K562 (cell line): ENCODE results near the gene ABCA13. TPM values are rescaled to one million over a fixed set of nuclear protein-coding genes. Genes with fewer than 3 reads are reported as not detected.

Source experiments
- ATAC-seq: fragments of 200-7000 bp; cut with Tn5 transposase; 3 replicates; pipeline ENCODE4 v1.9.1; 2020; ENCODE audit warnings: moderate library complexity
- BruUV-seq: library from RNA; stranded (reverse); fragments of 400-500 nt; replicated peaks from 2 replicates; lab custom pipeline; 2021; lab: Mats Ljungman, UMichigan
- CTCF ChIA-PET: fragments of 300-600 bp; formaldehyde crosslinking; extraction: SDS; loops from one replicate; lab custom pipeline; 2021; ENCODE audit warnings: low intra/inter-chr PET ratio; lab: Yijun Ruan, JAX
- POLR2A ChIA-PET: fragments of 300-600, 350-650 bp; sonication (Branson Sonifier 250); formaldehyde crosslinking; extraction: SDS; loops from one replicate; lab custom pipeline; 2021; ENCODE audit warnings: antibody characterized with exemption, inconsistent platforms; lab: Yijun Ruan, JAX
- DNase-seq, 4 experiments: peaks; one replicate each; pipeline versions ENCODE4 v3.0.0 to v3.0.0-alpha.2; 2011 to 2018; ENCODE audit warnings: low spot score in 3 of 4, mixed read lengths in 3 of 4; ENCODE audit errors: extremely low read depth in 1 of 4
- FAIRE-seq: peaks from 2 replicates; lab custom pipeline; 2011; peaks lifted over from hg19 to GRCh38; lab: Jason Lieb, UNC
- H2AFZ ChIP-seq: 2 replicates; pipeline ENCODE4 v1.6.0; 2011; ENCODE audit warnings: low read depth, low read length, control low read depth, inconsistent platforms
- H3K27ac ChIP-seq: fragments of 200-600 bp; 3 replicates; pipeline ENCODE4 v1.8.0; 2011; ENCODE audit warnings: low read depth, mild to moderate bottlenecking, control low read depth, inconsistent platforms, low read length, moderate library complexity, mixed read lengths; ENCODE audit errors: extremely low read depth
- H3K27me3 ChIP-seq, 2 experiments: fragments of 300-600 bp in 1 of 2; 2 replicates in 1 of 2; 3 replicates in 1 of 2; pipeline versions ENCODE4 v1.6.0 to v1.8.0; 2011; ENCODE audit warnings: inconsistent platforms in 2 of 2, low read length in 2 of 2, mild to moderate bottlenecking in 1 of 2, mixed read lengths in 1 of 2, moderate library complexity in 1 of 2; ENCODE audit not compliant: control insufficient read depth in 2 of 2, insufficient read depth in 2 of 2
- H3K36me3 ChIP-seq: fragments of 300-600 bp; 3 replicates; pipeline ENCODE4 v1.8.0; 2011; ENCODE audit warnings: mild to moderate bottlenecking, low read length, inconsistent platforms; ENCODE audit not compliant: control insufficient read depth, insufficient read depth
- H3K4me1 ChIP-seq, 2 experiments: fragments of 200-600 bp in 1 of 2; replicated peaks in 1 of 2; 2 replicates in 1 of 2; 3 replicates in 1 of 2; pipeline versions ENCODE4 v1.5.1 to v1.8.0; 2011; ENCODE audit warnings: inconsistent platforms in 2 of 2, low read length in 2 of 2, mild to moderate bottlenecking in 1 of 2, mixed read lengths in 1 of 2, moderate library complexity in 1 of 2; ENCODE audit not compliant: control insufficient read depth in 2 of 2, insufficient read depth in 2 of 2
- H3K4me2 ChIP-seq: 2 replicates; pipeline ENCODE4 v1.6.1; 2011; ENCODE audit warnings: low read length, control low read depth, inconsistent platforms, mixed read lengths; ENCODE audit not compliant: insufficient read depth
- H3K4me3 ChIP-seq: fragments of 200-600 bp; sonication (generic), shearing (Covaris generic); 2 replicates; pipeline ENCODE4 v1.5.1; 2016; ENCODE audit warnings: control low read depth, inconsistent platforms
- H3K79me2 ChIP-seq: fragments of 200-600 bp; 3 replicates; pipeline ENCODE4 v1.8.0; 2011; ENCODE audit warnings: low read length, inconsistent platforms; ENCODE audit not compliant: control insufficient read depth, insufficient read depth
- H3K9ac ChIP-seq, 2 experiments: 2 replicates each; pipeline versions ENCODE4 v1.6.0 to v1.6.1; 2011; ENCODE audit warnings: low read depth in 2 of 2, low read length in 2 of 2, control low read depth in 1 of 2, inconsistent platforms in 1 of 2, mild to moderate bottlenecking in 1 of 2, mixed read lengths in 1 of 2; ENCODE audit not compliant: insufficient read depth in 1 of 2
- H3K9me1 ChIP-seq: one replicate; pipeline ENCODE4 v1.6.0; 2011; ENCODE audit warnings: inconsistent platforms, mild to moderate bottlenecking, low read length, moderate library complexity; ENCODE audit not compliant: control insufficient read depth, insufficient read depth
- H3K9me3 ChIP-seq: replicated peaks from 2 replicates; pipeline ENCODE4 v1.5.1; 2011; ENCODE audit warnings: low read depth, low read length, inconsistent platforms; ENCODE audit not compliant: control insufficient read depth, insufficient read depth
- H4K20me1 ChIP-seq: replicated peaks from 2 replicates; pipeline ENCODE4 v1.6.1; 2011; ENCODE audit warnings: low read length, inconsistent platforms, mixed read lengths; ENCODE audit not compliant: control insufficient read depth, insufficient read depth
- BRD4 ChIP-seq: fragments of 200-600 bp; sonication (generic); IDR thresholded peaks from 2 replicates; pipeline ENCODE4 v1.6.1; 2017; ENCODE audit warnings: inconsistent platforms
- FOXO4 ChIP-seq: fragments of 450-650 bp; formaldehyde crosslinking; IDR thresholded peaks from 2 replicates; pipeline ENCODE4 v1.4.0; 2020; ENCODE audit warnings: mild to moderate bottlenecking, moderate library complexity
- HIVEP1 ChIP-seq: fragments of 250-450 bp; sonication (Bioruptor Pico); IDR thresholded peaks from 2 replicates; pipeline ENCODE4 v1.4.0; 2020; ENCODE audit warnings: mild to moderate bottlenecking
- LEF1 ChIP-seq: fragments of 450-650 bp; IDR thresholded peaks from 2 replicates; pipeline ENCODE4 v1.6.1; 2016; ENCODE audit warnings: mild to moderate bottlenecking
- MCM2 ChIP-seq: fragments of 450-650 bp; IDR thresholded peaks from 2 replicates; pipeline ENCODE4 v1.6.1; 2017; ENCODE audit warnings: low read depth, mild to moderate bottlenecking
- PATZ1 ChIP-seq: fragments of 250-450 bp; sonication (Bioruptor Pico); IDR thresholded peaks from 2 replicates; pipeline ENCODE4 v1.5.0; 2020; ENCODE audit warnings: mild to moderate bottlenecking, borderline replicate concordance
- PCBP1 ChIP-seq: fragments of 200-400 bp; formaldehyde crosslinking; IDR thresholded peaks from 2 replicates; pipeline ENCODE4 v1.6.1; 2018; ENCODE audit warnings: mild to moderate bottlenecking, low read depth, low read length; ENCODE audit not compliant: poor library complexity, severe bottlenecking
- TGIF2 ChIP-seq: sonication (generic); formaldehyde crosslinking; IDR thresholded peaks from 2 replicates; pipeline ENCODE4 v1.8.1; 2022; ENCODE audit warnings: mild to moderate bottlenecking, missing genetic modification reagents, moderate library complexity
- ZNF134 ChIP-seq: fragments of 250-450 bp; sonication (Bioruptor Pico); conservative IDR thresholded peaks from 2 replicates; pipeline ENCODE4 v1.4.0; 2020
- ZNF518B ChIP-seq: fragments of 250-450 bp; sonication (Bioruptor Pico); IDR thresholded peaks from 2 replicates; pipeline ENCODE4 v1.5.0; 2021; ENCODE audit warnings: mild to moderate bottlenecking, moderate library complexity
- WGBS: fragments of 100-300 bp; shearing (Covaris generic); methylation state at CpG from one replicate; pipeline ENCODE4 v1.1.6; 2016; ENCODE audit warnings: low coverage, mixed read lengths; ENCODE audit not compliant: insufficient coverage; ENCODE audit errors: missing lambda C conversion rate; 5-methylcytosine and 5-hydroxymethylcytosine counted together
- in situ Hi-C: fragments of 300-500 bp; cut with MboI; formaldehyde crosslinking; loops from 4 replicates; pipeline ENCODE4 v1.15.0; 2018; ENCODE audit warnings: inconsistent platforms, mixed read lengths
- intact Hi-C: fragments of 100-400 bp; cut with micrococcal nuclease; formaldehyde crosslinking; loops from 2 replicates; pipeline ENCODE4 v1.14.2; 2022
- polyA plus RNA-seq, 8 experiments: library from polyadenylated mRNA; depleted of rRNA in 4 of 8; stranded (reverse) in 5 of 8; unstranded in 3 of 8; fragments of >200 nt; fragmentation: Nextera tagmentation in 2 of 8; fragmentation: Illumina TruSeq in 1 of 8; extraction: Ambion mirVana in 2 of 8; extraction: Trizol in 1 of 8; gene quantifications; 2 replicates each; pipeline versions ENCODE4 v1.2.1 to v1.2.3, GENCODE V29; 2011 to 2014; ENCODE audit warnings: inconsistent platforms in 1 of 8, missing spikeins in 1 of 8
- total RNA-seq, 7 experiments: library from RNA; depleted of rRNA in 6 of 7; stranded (reverse); fragments of >200 nt in 6 of 7; fragmentation: Illumina TruSeq in 2 of 7; extraction: Trizol in 2 of 7; gene quantifications; 2 replicates each; pipeline versions ENCODE4 v1.2.1 to v1.2.3, GENCODE V29; 2011 to 2021; ENCODE audit warnings: low replicate concordance in 1 of 7

ABCA13 gene
- total and polyA plus RNA-seq, 9 of the 15 experiments (the other 6 are each of a cell fraction or from before 2014, with no cell fraction given): 0.14 to 1.5 (median 0.38) TPM

GRCh38 chr7:48366096-48366495 lies 194.8 kb downstream of the ABCA13 start:
- Histone ChIP-seq H3K4me1 (no peaks in the 10 kb centered on the region), H3K36me3 (no peaks in the 10 kb centered on the region), H3K4me3 (no peak overlapping the region), H3K9me3 (no peaks in the 10 kb centered on the region), H3K79me2 (no peaks in the 10 kb centered on the region), H2AFZ (no peak overlapping the region), H3K9ac (no peak overlapping the region), H3K9me1 (no peaks in the 10 kb centered on the region), H3K4me2 (no peak overlapping the region), H4K20me1 (no peaks in the 10 kb centered on the region), H3K27ac (no peak overlapping the region), H3K27me3 (no peaks in the 10 kb centered on the region)
- ATAC-seq: no peak
- no peak for DNase-seq
- BruUV-seq: no TSS peak
- TF ChIP-seq MCM2: no peak
- no peak for TF ChIP-seq PCBP1
- no peak for TF ChIP-seq BRD4
- no peak for TF ChIP-seq FOXO4 (CRISPR knock-in tag)
- TF ChIP-seq ZNF518B: no peak
- TF ChIP-seq PATZ1 (CRISPR knock-in tag): no peak
- TF ChIP-seq HIVEP1 (CRISPR knock-in tag): no peak
- TF ChIP-seq TGIF2: no peak
- TF ChIP-seq LEF1: no peak
- TF ChIP-seq ZNF134: no peak
- intact Hi-C loops: no loop called here
- in situ Hi-C loops: no loop called here
- WGBS: 2% methylated on average over 3 of the region's 4 CpGs
- ChIA-PET POLR2A (no interaction called here), CTCF (no interaction called here)
- no peak for FAIRE-seq
